AG10803 (cell line): ENCODE results near the gene RAB31.

Experiments used
- DNase-seq: peaks from one replicate; pipeline ENCODE4 v3.0.0; 2010; ENCODE audit warnings: low read depth
- H3K4me3 ChIP-seq: 2 replicates; pipeline ENCODE4 v1.5.1; 2011; ENCODE audit warnings: mild to moderate bottlenecking, low read length, control low read depth
- CTCF ChIP-seq: conservative IDR thresholded peaks from 2 replicates; pipeline ENCODE4 v1.5.1; 2011; ENCODE audit warnings: mild to moderate bottlenecking, low read length, control low read depth, inconsistent platforms

The RAB31 gene

GRCh38 chr18:9701609-9702349 is 6.3 kb upstream of the RAB31 start:
- TF ChIP-seq CTCF: no peak
- H3K4me3 ChIP-seq: no peak overlapping the region
- no peak for DNase-seq

GRCh38 chr18:9704233-9705118 is 3.6 kb upstream of the RAB31 start:
- DNase-seq: no peak
- TF ChIP-seq CTCF: no peak

GRCh38 chr18:9705183-9705829 is 2.8 kb upstream of the RAB31 start:
- DNase-seq: peak; percentile 72
- H3K4me3 ChIP-seq: no peak overlapping the region
- TF ChIP-seq CTCF: no peak

More at GRCh38 chr18:9704233-9705118, 3.6 kb upstream of the RAB31 start:
- H3K4me3 ChIP-seq: no peak overlapping the region

- TF ChIP-seq CTCF: no peak
- H3K4me3 ChIP-seq: no peak overlapping the region
- DNase-seq: no peak
These were observed 1.8 kb upstream of the RAB31 start for GRCh38 chr18:9706081-9706935.

- DNase-seq: peak; percentile 49
- no peak for TF ChIP-seq CTCF
- H3K4me3 ChIP-seq: peak overlapping the region; percentile 67
These were observed 582 bp upstream of the RAB31 start for GRCh38 chr18:9707381-9708056.
